ENCODE results near the gene PTPRN2. TPM values are rescaled to one million over a fixed set of nuclear protein-coding genes. Genes with fewer than 3 reads are reported as not detected.

The PTPRN2 gene
- total and polyA plus RNA-seq, 2 donors (not counting 3 experiments of a cell fraction or from before 2014, with no cell fraction given), result 0.62 to 0.88 TPM

DNA sequence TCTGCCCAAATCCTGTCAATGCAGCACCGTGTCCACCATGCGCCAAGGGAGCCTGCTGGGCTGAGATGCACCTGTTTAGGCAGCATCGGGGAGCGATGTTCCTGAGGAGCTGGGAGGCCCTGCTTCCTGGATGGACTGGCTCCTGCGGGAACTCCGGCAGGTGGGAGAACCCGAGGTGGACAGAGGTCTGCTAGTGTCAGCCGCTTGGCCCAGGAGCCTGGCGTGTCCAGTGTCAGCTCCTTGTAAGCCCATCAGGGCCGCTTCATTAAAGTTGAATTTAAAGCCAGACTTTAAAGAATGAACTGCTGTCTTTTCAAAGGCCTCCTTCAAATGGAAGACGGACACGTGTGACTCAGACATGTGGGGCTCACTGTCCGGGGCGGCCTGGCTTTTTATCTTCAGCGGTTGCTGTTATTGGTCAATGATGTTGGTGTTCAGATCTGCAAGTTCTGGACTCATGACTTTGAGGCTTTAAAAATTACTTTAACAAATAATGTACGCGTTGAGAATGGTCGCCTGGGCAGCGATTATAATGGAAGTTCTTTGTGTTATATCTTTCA, 828.3 kb downstream of the PTPRN2 start:
- no peak for DNase-seq (ENCODE audit: low read depth, low spot score)
- Histone ChIP-seq H3K79me2 (ENCODE audit: control insufficient read depth, insufficient read depth, low read length) (no peaks in the 10 kb centered on the region), H3K36me3 (ENCODE audit: control insufficient read depth in 2 of 2, extremely low read depth in 1 of 2, insufficient read depth in 2 of 2, low read length in 2 of 2) (no peaks in the 10 kb centered on the region), H2AFZ (ENCODE audit: low read depth, low read length) (no peak overlapping the region), H3K4me2 (ENCODE audit: insufficient read depth, low read length) (no peak overlapping the region), H3K27me3 (ENCODE audit: control insufficient read depth in 2 of 2, insufficient read depth in 2 of 2, low read length in 2 of 2) (no peaks in the 10 kb centered on the region), H3K4me3 (replicated peaks in 1 of 3; ENCODE audit: insufficient read depth in 1 of 3, low read depth in 1 of 3, low read length in 3 of 3) (no peak overlapping the region), H3K9me1 (replicated peaks; ENCODE audit: control insufficient read depth, extremely low read depth, insufficient read depth, low read length) (no peaks in the 10 kb centered on the region), H3K9me3 (replicated peaks; ENCODE audit: control insufficient read depth, insufficient read depth, low read length) (peaks cover 5% of the 10 kb centered on the region), H3K4me1 (ENCODE audit: control insufficient read depth, extremely low read depth, insufficient read depth, low read length) (no peaks in the 10 kb centered on the region), H4K20me1 (replicated peaks; ENCODE audit: control insufficient read depth, extremely low read depth, insufficient read depth, low read length) (no peaks in the 10 kb centered on the region), H3K27ac (ENCODE audit: insufficient read depth, low read depth, low read length) (no peak overlapping the region), H3K9ac (replicated peaks; ENCODE audit: extremely low read depth, insufficient read depth, low read length) (no peak overlapping the region)
- CTCF ChIA-PET, result no interaction called here
- no peak for FAIRE-seq
- intact Hi-C loops (cut with micrococcal nuclease) (no loop called here), dilution Hi-C loops (cut with MboI; ENCODE audit: extremely low pct_ligation_motif_present, low sequenced_read_pairs) (no loop called here)
- no peak for TF ChIP-seq GATA2 (IDR thresholded peaks at IDR 0.05; ENCODE audit: insufficient read depth, insufficient read length, low read depth, low read length)
- no peak for TF ChIP-seq JUN (IDR thresholded peaks at IDR 0.05; ENCODE audit: borderline replicate concordance, insufficient read depth, insufficient read length, low read depth)
- TF ChIP-seq EZH2 (IDR thresholded peaks at IDR 0.05; ENCODE audit: borderline replicate concordance, low read depth, low read length, severe bottlenecking), result no peak
- TF ChIP-seq MYC (IDR thresholded peaks at IDR 0.05; ENCODE audit: low read depth, low read length), result no peak
- no peak for TF ChIP-seq FOS (IDR thresholded peaks at IDR 0.05; ENCODE audit: borderline replicate concordance, insufficient read depth, low read length)
- TF ChIP-seq, protein P1, sequence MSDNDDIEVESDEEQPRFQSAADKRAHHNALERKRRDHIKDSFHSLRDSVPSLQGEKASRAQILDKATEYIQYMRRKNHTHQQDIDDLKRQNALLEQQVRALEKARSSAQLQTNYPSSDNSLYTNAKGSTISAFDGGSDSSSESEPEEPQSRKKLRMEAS (IDR thresholded peaks at IDR 0.05; ENCODE audit: insufficient read depth, insufficient read length), result no peak
- TF ChIP-seq POLR2AphosphoS5 (IDR thresholded peaks at IDR 0.05; ENCODE audit: insufficient read depth, low read depth, low read length), result no peak
- no peak for TF ChIP-seq POLR2A (IDR thresholded peaks at IDR 0.05; ENCODE audit: low read depth, low read length)
- TF ChIP-seq, protein P2, sequence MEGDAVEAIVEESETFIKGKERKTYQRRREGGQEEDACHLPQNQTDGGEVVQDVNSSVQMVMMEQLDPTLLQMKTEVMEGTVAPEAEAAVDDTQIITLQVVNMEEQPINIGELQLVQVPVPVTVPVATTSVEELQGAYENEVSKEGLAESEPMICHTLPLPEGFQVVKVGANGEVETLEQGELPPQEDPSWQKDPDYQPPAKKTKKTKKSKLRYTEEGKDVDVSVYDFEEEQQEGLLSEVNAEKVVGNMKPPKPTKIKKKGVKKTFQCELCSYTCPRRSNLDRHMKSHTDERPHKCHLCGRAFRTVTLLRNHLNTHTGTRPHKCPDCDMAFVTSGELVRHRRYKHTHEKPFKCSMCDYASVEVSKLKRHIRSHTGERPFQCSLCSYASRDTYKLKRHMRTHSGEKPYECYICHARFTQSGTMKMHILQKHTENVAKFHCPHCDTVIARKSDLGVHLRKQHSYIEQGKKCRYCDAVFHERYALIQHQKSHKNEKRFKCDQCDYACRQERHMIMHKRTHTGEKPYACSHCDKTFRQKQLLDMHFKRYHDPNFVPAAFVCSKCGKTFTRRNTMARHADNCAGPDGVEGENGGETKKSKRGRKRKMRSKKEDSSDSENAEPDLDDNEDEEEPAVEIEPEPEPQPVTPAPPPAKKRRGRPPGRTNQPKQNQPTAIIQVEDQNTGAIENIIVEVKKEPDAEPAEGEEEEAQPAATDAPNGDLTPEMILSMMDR (IDR thresholded peaks at IDR 0.05; ENCODE audit: extremely low read depth in 1 of 2, insufficient read depth in 1 of 2, low read depth in 1 of 2, low read length in 2 of 2), result no peak
- POLR2A ChIA-PET, result no interaction called here
- no TSS peak for BruUV-seq (replicated peaks)

Data from endothelial cell of umbilical vein (primary cell).